HG02571 (cell line): ENCODE measurements around the gene SLITRK5.

Source experiments
- ATAC-seq: cut with Tn5 transposase; IDR thresholded peaks from one replicate; pipeline ENCODE4 v1.9.1; 2021; ENCODE audit warnings: mild to moderate bottlenecking, moderate library complexity; ENCODE audit not compliant: unreplicated experiment

SLITRK5 gene, protein sequence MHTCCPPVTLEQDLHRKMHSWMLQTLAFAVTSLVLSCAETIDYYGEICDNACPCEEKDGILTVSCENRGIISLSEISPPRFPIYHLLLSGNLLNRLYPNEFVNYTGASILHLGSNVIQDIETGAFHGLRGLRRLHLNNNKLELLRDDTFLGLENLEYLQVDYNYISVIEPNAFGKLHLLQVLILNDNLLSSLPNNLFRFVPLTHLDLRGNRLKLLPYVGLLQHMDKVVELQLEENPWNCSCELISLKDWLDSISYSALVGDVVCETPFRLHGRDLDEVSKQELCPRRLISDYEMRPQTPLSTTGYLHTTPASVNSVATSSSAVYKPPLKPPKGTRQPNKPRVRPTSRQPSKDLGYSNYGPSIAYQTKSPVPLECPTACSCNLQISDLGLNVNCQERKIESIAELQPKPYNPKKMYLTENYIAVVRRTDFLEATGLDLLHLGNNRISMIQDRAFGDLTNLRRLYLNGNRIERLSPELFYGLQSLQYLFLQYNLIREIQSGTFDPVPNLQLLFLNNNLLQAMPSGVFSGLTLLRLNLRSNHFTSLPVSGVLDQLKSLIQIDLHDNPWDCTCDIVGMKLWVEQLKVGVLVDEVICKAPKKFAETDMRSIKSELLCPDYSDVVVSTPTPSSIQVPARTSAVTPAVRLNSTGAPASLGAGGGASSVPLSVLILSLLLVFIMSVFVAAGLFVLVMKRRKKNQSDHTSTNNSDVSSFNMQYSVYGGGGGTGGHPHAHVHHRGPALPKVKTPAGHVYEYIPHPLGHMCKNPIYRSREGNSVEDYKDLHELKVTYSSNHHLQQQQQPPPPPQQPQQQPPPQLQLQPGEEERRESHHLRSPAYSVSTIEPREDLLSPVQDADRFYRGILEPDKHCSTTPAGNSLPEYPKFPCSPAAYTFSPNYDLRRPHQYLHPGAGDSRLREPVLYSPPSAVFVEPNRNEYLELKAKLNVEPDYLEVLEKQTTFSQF

DNA sequence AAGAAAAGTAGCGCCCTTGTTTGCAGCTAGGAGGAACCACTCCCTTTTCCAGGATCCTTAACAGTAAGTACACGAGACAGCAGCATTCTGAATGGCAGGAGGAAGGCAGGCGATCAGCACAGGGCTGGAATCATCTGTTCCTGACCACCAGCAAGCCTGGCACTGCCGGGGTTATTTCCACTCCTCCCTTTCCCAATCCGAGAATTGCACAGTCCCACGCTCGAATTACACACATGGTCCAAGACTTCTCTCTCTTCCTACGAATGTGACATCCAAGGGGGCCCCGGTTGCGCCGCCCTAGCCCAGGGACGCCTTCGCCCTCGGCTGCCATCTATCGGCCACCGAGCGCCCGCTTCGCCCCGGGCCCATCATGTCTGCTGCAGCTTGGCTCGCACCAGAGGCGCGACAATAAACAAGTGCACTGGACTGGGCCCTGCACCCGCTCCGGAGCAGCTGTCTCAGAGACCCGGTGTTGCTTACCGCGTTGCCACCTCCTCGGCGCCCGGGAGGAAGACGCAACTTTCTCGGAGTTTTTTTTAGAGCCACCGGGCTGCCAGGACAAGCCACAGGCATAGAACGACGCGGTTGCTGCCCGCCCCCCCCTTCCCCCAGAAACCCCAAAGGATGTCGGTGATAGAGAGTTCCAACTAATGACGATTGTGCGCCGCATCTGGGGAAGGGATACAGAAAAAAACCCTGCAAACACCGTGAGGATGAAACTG lies at the start of gene SLITRK5:
Gene SLITRK5, plus strand, starts transcription at position 341 of the 722 bp plus-strand sequence. CDS start 4,018 bp downstream, outside the sequence.
- ATAC-seq: peak; percentile 88

DNA sequence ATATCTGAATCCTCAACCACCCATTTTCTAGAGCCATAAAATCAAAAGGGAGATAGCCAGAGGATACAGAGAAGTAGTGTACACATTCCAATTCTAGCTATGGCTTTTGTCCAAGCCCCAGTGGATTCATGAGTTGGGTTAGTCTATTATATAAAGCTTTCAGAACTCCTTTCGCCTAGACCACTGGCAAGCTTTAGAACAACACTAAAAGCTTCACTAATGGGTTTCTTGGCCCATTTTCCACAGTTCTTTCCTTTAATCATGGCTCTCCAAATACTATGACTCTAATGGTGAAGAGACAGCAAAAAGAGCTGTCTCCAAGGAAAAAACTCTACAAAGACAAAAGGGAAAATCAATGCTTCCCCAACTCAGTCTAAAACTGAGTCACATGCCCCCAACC lies 48.2 kb upstream of the SLITRK5 start:
- ATAC-seq: no peak

DNA sequence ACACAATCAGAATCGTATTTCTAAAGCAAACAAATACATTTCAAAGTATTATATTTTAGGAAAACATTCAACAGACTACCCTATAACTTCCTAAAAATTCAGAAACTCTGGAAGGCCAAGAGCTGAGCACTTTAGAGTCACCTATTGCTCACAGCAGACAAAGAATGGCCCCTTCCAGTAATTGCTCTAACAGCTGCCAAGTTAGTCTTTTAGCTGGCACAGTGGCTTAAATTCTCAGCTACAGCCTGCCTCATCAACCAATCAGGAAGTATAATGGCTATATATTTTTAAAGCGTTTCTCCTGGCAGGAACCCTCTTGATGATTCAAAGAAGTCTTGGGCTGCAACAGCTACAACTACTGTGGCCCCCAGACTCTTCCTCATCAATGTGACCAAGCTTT lies 14.9 kb upstream of the SLITRK5 start:
- ATAC-seq: no peak

DNA sequence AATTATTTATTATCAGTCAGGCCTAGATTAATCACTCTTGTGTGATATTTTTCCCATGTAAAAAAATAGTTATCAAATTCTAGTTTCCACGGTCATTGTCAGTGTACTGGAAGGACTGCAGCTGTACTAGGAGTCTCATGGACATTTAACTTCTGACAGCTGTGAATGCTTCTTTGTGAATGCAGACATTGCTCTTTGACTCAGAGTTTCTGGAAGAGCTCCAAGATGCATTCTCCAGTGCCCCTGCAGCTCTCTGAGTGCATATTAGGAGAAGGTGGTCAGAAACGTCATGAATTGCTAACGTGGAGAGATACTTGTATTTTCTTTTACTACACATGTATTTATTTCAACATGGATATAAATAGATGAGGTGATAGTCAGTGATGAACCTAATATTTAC lies 9.7 kb upstream of the SLITRK5 start:
- no peak for ATAC-seq

DNA sequence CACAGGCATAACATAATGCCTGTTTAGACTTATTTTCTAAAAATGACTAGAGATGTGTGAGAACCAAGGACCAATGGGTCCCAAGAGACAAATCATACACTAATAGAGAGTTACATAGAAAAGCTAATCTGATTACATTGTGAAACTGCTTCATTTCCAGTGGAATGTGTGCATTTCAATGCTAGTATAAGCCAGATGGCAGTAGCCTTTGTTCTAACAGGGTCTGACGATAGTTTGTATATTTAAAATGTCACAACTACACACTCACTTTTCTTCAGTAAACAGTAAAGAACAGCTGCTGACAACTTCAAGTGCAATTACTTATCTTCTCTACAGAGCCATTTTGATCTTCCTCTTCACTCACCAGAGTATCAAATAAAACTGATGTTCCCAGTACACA lies 4.3 kb upstream of the SLITRK5 start:
- no peak for ATAC-seq

DNA sequence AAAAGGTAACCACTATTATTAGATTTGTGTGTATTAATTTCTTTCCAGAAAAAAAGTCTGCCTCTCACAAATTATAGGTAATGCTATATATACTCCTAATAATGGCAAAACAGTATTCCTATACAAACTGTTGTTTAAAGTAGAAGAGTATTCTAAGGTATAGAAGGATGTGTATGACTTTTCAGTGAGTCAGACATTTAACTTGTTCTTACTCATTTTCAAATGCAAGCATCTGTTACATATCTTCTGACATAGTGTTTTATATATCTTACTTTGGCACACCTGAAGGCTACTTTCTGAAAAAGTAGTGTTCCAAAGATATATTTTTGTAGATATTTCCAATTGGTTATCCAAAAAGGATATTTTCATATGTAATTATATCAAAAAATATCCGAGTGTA lies 3.5 kb upstream of the SLITRK5 start:
- ATAC-seq: no peak

DNA sequence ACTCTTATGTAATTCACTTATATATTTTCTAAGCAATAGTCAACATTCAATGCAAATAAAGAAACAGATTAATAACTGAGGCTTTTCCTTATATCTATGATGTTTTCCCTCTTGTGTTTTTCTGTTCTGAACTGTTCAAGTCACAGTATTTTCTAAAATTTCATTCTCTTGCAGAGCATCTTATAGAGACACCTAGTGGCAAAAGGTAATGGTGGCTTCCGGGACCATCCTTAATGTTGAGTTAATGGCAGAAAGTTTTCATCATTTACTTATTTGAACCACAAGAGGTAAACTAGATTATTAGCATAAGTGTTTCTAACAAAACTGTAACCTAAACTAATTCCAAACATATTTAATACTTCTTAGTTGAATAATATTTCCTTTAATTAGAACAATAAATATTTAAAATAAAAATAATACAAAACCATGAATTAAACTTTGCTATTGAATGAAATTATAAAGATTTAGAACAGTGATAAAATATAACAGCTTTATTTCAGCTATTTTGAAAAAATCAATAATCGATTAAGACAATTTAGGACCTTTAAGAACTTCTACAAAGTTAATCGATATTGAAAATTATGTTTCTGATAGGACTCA lies 1.7 kb upstream of the SLITRK5 start:
- ATAC-seq: no peak

DNA sequence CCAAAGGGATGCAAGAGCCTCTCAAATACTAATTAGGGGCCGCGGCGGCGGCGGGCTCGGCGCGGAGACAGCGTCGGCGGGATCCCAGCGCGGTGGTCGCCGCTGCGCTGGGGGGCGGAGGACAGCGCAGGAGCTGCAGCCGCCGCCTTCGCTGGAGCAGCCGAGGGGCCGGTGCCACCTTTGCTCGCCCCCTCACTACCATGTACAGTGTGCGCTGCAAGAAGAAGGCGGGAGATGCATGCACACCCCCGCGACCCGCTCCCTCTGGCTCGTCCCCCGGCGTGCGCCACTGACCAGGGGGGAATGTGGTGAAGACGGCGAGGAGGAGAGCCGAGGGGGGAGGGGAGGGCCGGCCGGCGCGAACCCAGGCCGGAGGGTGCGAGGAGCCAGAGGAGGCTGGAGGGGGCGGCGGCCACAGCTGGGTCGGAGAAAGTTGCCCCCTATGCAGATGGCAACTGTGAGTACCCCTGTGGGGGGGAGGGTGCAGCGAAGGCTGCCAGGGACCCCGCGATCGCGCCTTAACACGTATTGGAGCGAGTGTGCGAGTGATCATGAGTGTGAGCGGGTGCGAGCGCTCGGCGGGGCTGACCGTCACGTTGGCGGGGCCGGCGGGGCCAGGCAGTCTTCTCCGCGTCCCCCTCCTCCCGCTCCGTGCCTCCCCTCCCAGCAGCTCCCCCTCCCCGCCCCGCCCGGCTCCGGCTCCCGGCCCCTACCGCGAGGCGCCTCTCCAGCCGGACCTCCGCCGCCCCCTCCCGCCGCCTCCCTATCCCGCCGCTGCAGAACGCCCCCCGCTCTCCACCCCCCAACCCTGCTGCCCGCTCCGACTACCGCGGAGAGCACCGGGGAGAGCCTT lies 808 bp downstream of the SLITRK5 start:
- ATAC-seq: peak; percentile 9

DNA sequence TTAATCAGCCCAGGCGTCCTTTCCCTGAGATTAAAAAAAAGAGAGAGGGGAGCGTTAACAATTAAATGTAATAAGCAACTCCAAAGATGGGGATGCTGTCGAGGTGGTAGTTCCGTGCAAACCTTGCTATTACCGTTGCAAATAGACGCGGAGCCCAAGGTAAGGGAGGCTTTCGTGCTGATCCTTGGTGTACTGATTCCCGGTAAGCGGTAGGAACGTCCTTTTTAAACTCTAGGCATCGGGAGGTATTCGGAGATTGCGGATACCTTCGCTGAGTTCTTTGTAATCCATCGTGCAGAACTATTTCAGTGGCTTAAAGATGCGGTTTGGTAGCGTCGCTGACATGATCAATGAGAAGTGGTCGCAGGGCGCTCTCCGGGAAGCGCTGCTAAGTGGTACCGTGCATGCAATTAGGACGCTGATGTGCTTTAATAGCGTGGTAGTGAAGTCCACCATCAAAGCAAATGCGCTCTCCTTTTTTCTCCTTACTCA lies 3.1 kb downstream of the SLITRK5 start:
- ATAC-seq: no peak

DNA sequence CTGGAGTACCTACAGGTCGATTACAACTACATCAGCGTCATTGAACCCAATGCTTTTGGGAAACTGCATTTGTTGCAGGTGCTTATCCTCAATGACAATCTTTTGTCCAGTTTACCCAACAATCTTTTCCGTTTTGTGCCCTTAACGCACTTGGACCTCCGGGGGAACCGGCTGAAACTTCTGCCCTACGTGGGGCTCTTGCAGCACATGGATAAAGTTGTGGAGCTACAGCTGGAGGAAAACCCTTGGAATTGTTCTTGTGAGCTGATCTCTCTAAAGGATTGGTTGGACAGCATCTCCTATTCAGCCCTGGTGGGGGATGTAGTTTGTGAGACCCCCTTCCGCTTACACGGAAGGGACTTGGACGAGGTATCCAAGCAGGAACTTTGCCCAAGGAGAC lies 4.7 kb downstream of the SLITRK5 start:
- no peak for ATAC-seq

DNA sequence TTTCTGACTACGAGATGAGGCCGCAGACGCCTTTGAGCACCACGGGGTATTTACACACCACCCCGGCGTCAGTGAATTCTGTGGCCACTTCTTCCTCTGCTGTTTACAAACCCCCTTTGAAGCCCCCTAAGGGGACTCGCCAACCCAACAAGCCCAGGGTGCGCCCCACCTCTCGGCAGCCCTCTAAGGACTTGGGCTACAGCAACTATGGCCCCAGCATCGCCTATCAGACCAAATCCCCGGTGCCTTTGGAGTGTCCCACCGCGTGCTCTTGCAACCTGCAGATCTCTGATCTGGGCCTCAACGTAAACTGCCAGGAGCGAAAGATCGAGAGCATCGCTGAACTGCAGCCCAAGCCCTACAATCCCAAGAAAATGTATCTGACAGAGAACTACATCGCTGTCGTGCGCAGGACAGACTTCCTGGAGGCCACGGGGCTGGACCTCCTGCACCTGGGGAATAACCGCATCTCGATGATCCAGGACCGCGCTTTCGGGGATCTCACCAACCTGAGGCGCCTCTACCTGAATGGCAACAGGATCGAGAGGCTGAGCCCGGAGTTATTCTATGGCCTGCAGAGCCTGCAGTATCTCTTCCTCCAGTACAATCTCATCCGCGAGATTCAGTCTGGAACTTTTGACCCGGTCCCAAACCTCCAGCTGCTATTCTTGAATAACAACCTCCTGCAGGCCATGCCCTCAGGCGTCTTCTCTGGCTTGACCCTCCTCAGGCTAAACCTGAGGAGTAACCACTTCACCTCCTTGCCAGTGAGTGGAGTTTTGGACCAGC lies 5.3 kb downstream of the SLITRK5 start:
- no peak for ATAC-seq

DNA sequence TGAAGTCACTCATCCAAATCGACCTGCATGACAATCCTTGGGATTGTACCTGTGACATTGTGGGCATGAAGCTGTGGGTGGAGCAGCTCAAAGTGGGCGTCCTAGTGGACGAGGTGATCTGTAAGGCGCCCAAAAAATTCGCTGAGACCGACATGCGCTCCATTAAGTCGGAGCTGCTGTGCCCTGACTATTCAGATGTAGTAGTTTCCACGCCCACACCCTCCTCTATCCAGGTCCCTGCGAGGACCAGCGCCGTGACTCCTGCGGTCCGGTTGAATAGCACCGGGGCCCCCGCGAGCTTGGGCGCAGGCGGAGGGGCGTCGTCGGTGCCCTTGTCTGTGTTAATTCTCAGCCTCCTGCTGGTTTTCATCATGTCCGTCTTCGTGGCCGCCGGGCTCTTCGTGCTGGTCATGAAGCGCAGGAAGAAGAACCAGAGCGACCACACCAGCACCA lies 5.9 kb downstream of the SLITRK5 start:
- ATAC-seq: no peak

DNA sequence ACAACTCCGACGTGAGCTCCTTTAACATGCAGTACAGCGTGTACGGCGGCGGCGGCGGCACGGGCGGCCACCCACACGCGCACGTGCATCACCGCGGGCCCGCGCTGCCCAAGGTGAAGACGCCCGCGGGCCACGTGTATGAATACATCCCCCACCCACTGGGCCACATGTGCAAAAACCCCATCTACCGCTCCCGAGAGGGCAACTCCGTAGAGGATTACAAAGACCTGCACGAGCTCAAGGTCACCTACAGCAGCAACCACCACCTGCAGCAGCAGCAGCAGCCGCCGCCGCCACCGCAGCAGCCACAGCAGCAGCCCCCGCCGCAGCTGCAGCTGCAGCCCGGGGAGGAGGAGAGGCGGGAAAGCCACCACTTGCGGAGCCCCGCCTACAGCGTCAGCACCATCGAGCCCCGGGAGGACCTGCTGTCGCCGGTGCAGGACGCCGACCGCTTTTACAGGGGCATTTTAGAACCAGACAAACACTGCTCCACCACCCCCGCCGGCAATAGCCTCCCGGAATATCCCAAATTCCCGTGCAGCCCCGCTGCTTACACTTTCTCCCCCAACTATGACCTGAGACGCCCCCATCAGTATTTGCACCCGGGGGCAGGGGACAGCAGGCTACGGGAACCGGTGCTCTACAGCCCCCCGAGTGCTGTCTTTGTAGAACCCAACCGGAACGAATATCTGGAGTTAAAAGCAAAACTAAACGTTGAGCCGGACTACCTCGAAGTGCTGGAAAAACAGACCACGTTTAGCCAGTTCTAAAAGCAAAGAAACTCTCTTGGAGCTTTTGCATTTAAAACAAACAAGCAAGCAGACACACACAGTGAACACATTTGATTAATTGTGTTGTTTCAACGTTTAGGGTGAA lies 6.6 kb downstream of the SLITRK5 start:
- ATAC-seq: no peak

DNA sequence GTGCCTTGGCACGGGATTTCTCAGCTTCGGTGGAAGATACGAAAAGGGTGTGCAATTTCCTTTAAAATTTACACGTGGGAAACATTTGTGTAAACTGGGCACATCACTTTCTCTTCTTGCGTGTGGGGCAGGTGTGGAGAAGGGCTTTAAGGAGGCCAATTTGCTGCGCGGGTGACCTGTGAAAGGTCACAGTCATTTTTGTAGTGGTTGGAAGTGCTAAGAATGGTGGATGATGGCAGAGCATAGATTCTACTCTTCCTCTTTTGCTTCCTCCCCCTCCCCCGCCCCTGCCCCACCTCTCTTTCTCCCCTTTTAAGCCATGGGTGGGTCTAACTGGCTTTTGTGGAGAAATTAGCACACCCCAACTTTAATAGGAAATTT lies 7.2 kb downstream of the SLITRK5 start:
- no peak for ATAC-seq

DNA sequence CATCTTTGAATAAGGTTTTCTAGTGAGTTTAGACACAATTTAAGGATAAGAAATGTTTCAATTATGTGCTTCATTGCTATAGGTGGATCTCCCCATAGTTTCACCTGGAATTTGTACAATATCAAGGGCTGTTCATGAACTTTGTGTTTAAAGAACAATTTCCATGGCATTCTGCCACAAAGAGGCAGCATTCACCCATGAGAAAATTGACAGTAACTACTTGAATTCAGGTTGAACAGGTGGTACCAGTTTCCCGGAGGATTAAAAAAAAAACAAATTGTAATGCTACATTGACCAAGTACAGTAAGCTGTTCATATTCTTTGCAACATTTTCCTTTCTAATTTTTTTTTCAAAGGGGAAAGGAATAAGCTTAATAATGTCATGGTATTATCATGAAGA lies 9.1 kb downstream of the SLITRK5 start:
- no peak for ATAC-seq

DNA sequence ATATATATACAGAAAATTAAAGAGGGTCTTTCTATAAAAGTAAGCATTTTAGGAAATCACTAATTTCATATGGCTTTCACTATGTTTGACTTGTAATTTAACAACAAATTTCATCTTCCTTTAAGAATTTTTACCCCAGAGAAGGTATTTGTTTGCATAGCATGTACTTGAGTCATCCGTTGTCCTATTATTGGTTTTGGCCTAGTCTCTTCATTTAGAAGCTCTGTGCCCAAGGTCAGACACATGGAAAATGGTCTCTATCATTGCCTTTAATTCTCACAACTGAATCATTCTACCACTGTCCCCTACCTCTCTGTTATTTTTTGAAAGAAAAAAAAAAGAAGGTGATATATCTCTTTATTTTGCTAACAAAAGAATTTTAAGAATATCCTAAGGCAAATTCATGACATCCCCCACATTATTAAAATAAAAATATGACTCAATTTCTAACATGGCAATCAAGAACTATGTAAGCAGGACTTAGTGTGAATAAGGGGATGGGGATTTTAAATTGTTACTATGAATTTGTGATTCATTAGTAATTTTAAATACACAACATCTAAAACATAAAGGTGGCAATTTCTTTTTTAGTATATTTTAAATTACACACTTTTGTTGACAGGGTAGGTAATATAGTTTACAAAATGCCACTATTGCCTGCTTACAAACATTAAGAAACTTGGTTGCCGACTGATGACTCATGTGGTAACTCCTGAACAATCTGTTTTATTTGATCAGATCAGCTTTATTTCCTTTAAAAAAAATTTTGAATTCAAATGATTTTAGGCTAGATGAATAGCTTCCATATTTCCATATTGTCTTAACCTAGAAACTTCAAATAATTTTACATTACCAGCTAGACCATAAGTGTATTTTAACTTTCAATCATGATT lies 13.9 kb downstream of the SLITRK5 start:
- ATAC-seq: no peak

DNA sequence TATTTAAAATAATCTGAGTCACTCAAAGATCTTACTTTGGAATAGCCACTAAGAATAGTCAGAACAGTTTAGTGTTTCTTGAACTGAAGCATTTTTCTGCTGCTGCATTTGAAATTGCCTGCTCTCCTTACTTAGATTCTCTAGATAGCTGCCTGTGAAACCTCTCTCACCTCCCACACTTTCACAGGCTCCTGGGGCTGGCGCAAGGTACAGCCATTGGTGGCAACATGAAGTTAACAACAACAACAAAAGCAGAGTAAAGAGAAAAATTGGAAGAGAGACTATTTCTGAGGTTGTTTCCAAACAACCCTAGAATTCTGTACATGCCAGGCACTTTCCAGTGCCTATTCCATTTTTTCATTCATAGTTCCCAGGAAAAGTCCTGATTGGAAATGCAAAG lies 25.3 kb downstream of the SLITRK5 start:
- no peak for ATAC-seq
